ENCODE results near the gene KDM2B. TPM values are rescaled to one million over a fixed set of nuclear protein-coding genes. Genes with fewer than 3 reads are reported as not detected.

Gene KDM2B
- total RNA-seq, 4 donors from 2014 or later: 13.6 to 23.5 (median 20.0) TPM

DNA sequence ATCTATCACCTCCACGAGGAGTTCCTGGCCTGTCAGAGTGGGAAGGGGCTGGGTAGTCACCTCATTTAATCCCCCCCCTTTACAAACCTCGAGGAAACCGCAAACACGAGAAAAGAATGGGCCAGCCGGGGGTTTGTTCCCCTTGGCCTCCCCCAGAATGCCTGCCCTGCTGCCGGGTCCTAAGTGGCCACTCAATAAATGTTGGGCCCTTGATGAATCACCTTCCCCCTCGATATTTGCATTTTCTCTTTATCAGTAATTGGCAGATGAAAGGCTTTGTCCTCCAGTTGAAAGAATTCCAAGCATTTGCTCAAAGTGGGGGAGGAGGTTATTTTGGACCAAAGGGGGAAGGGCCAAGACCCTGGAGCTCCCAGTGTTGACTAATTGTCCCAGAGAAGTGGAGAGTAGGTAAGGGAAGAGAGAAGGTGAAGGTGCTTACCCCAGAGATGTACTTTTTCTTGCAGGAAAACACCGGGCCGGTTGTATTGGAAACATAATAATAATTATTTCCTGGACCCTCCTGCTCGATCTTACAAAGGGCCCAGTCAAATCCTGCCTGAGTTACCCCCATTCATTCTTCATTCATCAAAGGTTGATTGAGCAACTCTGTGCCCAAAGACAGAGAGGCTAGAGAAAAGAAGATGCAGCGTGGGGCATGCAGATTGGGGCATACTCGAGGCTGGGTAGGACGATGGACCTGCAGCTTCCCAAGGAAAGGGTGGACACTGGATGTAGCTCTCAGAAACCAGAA lies 1.9 kb upstream of the KDM2B start:
- peak overlapping the region in 2 of 4 donors; percentile 80 to 84 for H3K4me3 ChIP-seq
- H3K4me1 ChIP-seq: peaks cover 35 to 47% (median 42%) of the 10 kb centered on the region in 4 donors
- 51% methylated on average over 13 of the region's 13 CpGs for WGBS
- peak overlapping the region in 3 of 4 donors; percentile 90 to 93 (median 91) for H3K27ac ChIP-seq (replicated peaks in 1 of 4)
- no peaks in the 10 kb centered on the region for H3K27me3 ChIP-seq
- no peak for TF ChIP-seq POLR2A (IDR thresholded peaks at IDR 0.05; ENCODE audit: low read depth)
- no peak for TF ChIP-seq POLR2AphosphoS5 (IDR thresholded peaks at IDR 0.05)
- TF ChIP-seq, protein P1, sequence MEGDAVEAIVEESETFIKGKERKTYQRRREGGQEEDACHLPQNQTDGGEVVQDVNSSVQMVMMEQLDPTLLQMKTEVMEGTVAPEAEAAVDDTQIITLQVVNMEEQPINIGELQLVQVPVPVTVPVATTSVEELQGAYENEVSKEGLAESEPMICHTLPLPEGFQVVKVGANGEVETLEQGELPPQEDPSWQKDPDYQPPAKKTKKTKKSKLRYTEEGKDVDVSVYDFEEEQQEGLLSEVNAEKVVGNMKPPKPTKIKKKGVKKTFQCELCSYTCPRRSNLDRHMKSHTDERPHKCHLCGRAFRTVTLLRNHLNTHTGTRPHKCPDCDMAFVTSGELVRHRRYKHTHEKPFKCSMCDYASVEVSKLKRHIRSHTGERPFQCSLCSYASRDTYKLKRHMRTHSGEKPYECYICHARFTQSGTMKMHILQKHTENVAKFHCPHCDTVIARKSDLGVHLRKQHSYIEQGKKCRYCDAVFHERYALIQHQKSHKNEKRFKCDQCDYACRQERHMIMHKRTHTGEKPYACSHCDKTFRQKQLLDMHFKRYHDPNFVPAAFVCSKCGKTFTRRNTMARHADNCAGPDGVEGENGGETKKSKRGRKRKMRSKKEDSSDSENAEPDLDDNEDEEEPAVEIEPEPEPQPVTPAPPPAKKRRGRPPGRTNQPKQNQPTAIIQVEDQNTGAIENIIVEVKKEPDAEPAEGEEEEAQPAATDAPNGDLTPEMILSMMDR (IDR thresholded peaks at IDR 0.05): no peak
- no peak for TF ChIP-seq EP300 (IDR thresholded peaks at IDR 0.05)
- no peaks in the 10 kb centered on the region for H3K36me3 ChIP-seq
- no peak for DNase-seq (ENCODE audit: extremely low spot score)
- intact Hi-C loops (cut with DNase I): loop anchor here (5.0 kb wide), 1 partner anchor 40 kb away; no protein-coding TSS in a partner anchor
- H3K9me3 ChIP-seq: no peaks in the 10 kb centered on the region

DNA sequence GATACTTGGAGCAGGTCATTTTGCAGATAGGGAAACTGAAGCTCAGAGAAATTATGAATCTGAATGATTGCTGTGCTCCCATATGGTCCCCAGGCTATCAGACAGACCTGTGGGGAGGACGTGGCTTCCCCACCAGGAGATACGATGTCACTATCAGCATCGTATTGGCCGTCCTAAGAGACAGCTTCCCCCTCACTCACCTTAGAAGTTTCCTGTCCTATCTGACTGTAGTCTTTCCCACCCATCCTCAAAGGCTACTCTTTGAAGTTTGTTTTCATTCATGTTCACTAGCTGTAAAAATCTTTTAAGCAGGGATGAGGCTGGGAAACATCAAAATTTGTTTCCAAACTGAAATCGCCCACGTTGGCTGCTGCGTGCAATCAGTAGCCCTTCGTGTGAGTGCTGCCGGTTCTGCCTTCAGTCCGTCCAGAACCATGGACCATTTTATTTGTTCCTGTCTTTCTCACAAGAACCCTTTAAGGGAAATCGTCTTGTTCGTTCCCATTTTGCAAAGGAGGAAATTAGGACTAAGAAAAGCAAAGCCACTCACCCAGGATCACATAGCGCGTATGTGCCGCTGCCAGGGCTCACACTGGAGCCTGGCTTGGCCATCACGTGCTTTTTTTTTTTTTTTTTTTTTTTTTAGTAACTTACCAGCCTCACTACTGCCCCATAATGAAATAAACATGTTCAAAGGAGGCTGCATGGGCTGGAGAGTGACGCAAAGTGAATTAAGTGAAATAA lies 1.0 kb upstream of the KDM2B start:
- Histone ChIP-seq H3K27ac (replicated peaks in 1 of 4) (peak overlapping the region; percentile 84 to 93 (median 90)), H3K4me1 (peaks cover 44 to 56% (median 51%) of the 10 kb centered on the region in 4 donors), H3K9me3 (no peaks in the 10 kb centered on the region), H3K4me3 (peak overlapping the region; percentile 29 to 84 (median 72)), H3K27me3 (no peaks in the 10 kb centered on the region), H3K36me3 (no peaks in the 10 kb centered on the region)
- TF ChIP-seq, protein P1 (IDR thresholded peaks at IDR 0.05): no peak
- TF ChIP-seq POLR2AphosphoS5 (IDR thresholded peaks at IDR 0.05): peak; percentile 41 to 44
- WGBS: 29% methylated on average over 17 of the region's 17 CpGs
- intact Hi-C loops (cut with DNase I): loop anchor here (5.0 kb wide), 1 partner anchor 40 kb away; no protein-coding TSS in a partner anchor
- DNase-seq (ENCODE audit: extremely low spot score): no peak

DNA sequence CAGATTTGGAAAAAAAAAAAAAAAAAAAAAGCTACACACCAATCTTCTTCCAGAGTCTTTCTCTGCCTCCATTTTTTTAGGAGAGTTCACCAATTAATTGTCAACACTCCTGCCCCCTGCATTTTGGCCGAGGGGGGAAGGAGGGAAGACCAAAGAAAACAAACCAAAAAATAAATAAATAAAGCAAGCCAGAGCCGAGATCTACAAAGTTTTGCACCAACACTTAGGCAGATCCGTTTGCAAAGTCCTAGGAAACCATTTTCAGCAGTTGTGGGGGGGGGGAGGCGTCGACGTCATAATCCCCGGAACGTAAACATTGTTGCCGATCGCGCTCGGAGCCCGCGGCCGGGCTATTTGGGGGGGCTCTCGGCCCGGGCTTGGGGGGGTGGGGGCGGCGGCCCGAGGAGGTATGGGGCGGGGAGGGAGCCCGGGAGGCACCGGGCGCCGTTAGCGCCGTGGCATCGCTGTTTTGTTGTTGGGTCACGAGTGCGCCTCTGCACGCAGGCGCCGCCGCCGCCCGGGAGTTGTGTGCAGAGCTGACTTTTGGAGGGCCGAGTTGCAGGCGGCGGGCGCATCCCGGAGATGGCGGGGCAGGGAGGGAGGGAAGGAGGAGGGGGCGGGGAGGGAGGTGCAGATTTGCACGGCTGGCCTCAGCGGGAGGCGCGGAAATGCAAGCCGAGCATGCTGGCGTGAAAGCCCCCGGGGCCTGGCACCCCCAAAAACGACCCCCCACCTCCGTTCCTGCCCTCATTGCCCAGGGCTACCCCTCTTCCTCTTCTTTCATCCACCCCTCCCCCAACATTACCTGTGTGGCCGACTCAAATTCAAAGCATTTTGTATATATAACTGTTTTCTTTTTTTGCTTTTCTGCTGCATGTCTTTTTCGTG lies 598 bp downstream of the KDM2B start:
- TF ChIP-seq POLR2AphosphoS5 (IDR thresholded peaks at IDR 0.05) (peak; percentile 36 to 38), POLR2A (IDR thresholded peaks at IDR 0.05; ENCODE audit: low read depth) (no peak), EP300 (IDR thresholded peaks at IDR 0.05) (no peak)
- TF ChIP-seq, protein P1 (IDR thresholded peaks at IDR 0.05): no peak
- H3K27me3 ChIP-seq: no peaks in the 10 kb centered on the region
- peak; percentile 96 for DNase-seq (ENCODE audit: extremely low spot score)
- peak overlapping the region; percentile 65 to 90 (median 82) for H3K4me3 ChIP-seq
- intact Hi-C loops (cut with DNase I): loop anchor here (5.0 kb wide), 1 partner anchor 42 kb away; no protein-coding TSS in a partner anchor
- H3K9me3 ChIP-seq: no peaks in the 10 kb centered on the region
- WGBS: under 1% methylated on average over 29 of the region's 54 CpGs
- peak overlapping the region; percentile 84 to 93 (median 90) for H3K27ac ChIP-seq (replicated peaks in 1 of 4)
- peaks cover 0 to 7% (median 1%) of the 10 kb centered on the region in 4 donors for H3K36me3 ChIP-seq
- H3K4me1 ChIP-seq: peaks cover 44 to 66% (median 58%) of the 10 kb centered on the region in 4 donors

DNA sequence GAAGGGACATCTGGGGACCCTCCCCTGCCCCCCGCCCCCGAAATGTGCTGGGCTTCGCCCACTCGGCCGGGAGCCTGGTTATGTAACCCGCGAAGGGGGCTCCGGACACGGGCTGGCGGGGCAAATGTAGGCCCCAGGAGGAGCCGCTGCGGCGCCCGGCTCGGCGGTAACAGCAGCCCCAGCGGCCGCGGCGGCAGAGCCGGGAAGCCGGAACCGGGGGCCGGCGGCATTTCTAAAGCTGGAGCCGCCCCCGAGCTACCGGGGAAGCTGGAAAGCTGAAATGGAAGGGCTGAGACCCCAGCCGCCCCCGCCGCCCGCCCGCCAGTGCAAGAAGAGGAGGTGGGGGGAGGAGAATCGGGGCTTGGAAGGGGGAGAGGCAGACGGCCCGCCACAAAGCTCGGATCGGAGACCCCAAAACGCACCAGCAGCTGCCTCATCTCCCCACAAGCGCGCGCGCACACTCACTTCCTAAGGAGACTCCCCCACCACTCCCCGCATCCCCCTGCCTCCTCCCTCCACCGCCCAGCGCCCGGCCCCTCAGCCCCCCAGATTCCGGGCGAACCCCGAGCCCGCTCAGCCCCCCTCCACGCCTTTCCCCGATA lies 1.5 kb downstream of the KDM2B start:
- DNase-seq (ENCODE audit: extremely low spot score): no peak
- peak overlapping the region; percentile 84 to 93 (median 90) for H3K27ac ChIP-seq (replicated peaks in 1 of 4)
- no peaks in the 10 kb centered on the region for H3K9me3 ChIP-seq
- intact Hi-C loops (cut with DNase I): no loop called here
- H3K4me1 ChIP-seq: peaks cover 44 to 66% (median 58%) of the 10 kb centered on the region in 4 donors
- peaks cover 0 to 16% (median 9%) of the 10 kb centered on the region in 4 donors for H3K36me3 ChIP-seq
- peak overlapping the region; percentile 65 to 90 (median 82) for H3K4me3 ChIP-seq
- H3K27me3 ChIP-seq: no peaks in the 10 kb centered on the region
- 0% methylated on average over 38 of the region's 53 CpGs for WGBS
- TF ChIP-seq, protein P1 (IDR thresholded peaks at IDR 0.05): peak in 1 of 3 experiments; percentile 2
- TF ChIP-seq EP300 (IDR thresholded peaks at IDR 0.05): no peak

Measured in esophagus muscularis mucosa (tissue), 4 donors.